ENCODE data around the gene LIN28B.
"Not testable (repeated sequence)": the region's sequence is repeated elsewhere in the genome, so short reads cannot be mapped to it uniquely, and the experiment has no call there.

Gene LIN28B

GRCh38 chr6:105066836-105067235, 109.9 kb downstream of the LIN28B start:
- Mint-ChIP-seq H3K4me3 (no peak overlapping the region), H3K36me3 (ENCODE audit: insufficient read depth) (peaks cover 3% of the 10 kb centered on the region), H3K27me3 (peaks cover 87% of the 10 kb centered on the region), H3K27ac (ENCODE audit: low read depth) (no peak overlapping the region), H3K9me3 (no peaks in the 10 kb centered on the region), H3K4me1 (no peaks in the 10 kb centered on the region)
- ATAC-seq (replicated peaks; ENCODE audit: extremely low read depth, poor library complexity, severe bottlenecking), result no peak
- no peak for DNase-seq (ENCODE audit: low spot score in 2 of 2)

- Mint-ChIP-seq H3K4me1 (no peaks in the 10 kb centered on the region), H3K4me3 (no peak overlapping the region), H3K36me3 (ENCODE audit: insufficient read depth) (peaks cover 3% of the 10 kb centered on the region), H3K27ac (ENCODE audit: low read depth) (no peak overlapping the region), H3K27me3 (peaks cover 82% of the 10 kb centered on the region), H3K9me3 (no peaks in the 10 kb centered on the region)
- no peak for DNase-seq (ENCODE audit: low spot score in 2 of 2)
- no peak for ATAC-seq (replicated peaks; ENCODE audit: extremely low read depth, poor library complexity, severe bottlenecking)
Measured at GRCh38 chr6:105067329-105067728, 110.4 kb downstream of the LIN28B start.

- Mint-ChIP-seq H3K4me1 (no peaks in the 10 kb centered on the region), H3K27me3 (peaks cover 76% of the 10 kb centered on the region), H3K4me3 (no peak overlapping the region), H3K36me3 (ENCODE audit: insufficient read depth) (peaks cover 3% of the 10 kb centered on the region), H3K9me3 (no peaks in the 10 kb centered on the region), H3K27ac (ENCODE audit: low read depth) (no peak overlapping the region)
- ATAC-seq (replicated peaks; ENCODE audit: extremely low read depth, poor library complexity, severe bottlenecking) (no peak), DNase-seq (ENCODE audit: low spot score in 2 of 2) (no peak)
Measured at GRCh38 chr6:105068407-105068806, 111.5 kb downstream of the LIN28B start.

- H3K9me3 Mint-ChIP-seq, result no peaks in the 10 kb centered on the region
- H3K4me3 Mint-ChIP-seq, result no peak overlapping the region
Measured at GRCh38 chr6:105069821-105070445, 113.0 kb downstream of the LIN28B start.

GRCh38 chr6:105072798-105073199, 115.9 kb downstream of the LIN28B start:
- H3K9me3 Mint-ChIP-seq, result no peaks in the 10 kb centered on the region
- no peaks in the 10 kb centered on the region for H3K4me1 Mint-ChIP-seq
- DNase-seq (ENCODE audit: low spot score in 2 of 2) (no peak), ATAC-seq (replicated peaks; ENCODE audit: extremely low read depth, poor library complexity, severe bottlenecking) (no peak)
- no peak overlapping the region for H3K4me3 Mint-ChIP-seq
- peaks cover 3% of the 10 kb centered on the region for H3K36me3 Mint-ChIP-seq (ENCODE audit: insufficient read depth)
- peaks cover 41% of the 10 kb centered on the region for H3K27me3 Mint-ChIP-seq
- no peak overlapping the region for H3K27ac Mint-ChIP-seq (ENCODE audit: low read depth)

More at GRCh38 chr6:105069821-105070445, 113.0 kb downstream of the LIN28B start:
- ATAC-seq (replicated peaks; ENCODE audit: extremely low read depth, poor library complexity, severe bottlenecking) (no peak), DNase-seq (ENCODE audit: low spot score in 2 of 2) (no peak)
- Mint-ChIP-seq H3K4me1 (no peaks in the 10 kb centered on the region), H3K27ac (ENCODE audit: low read depth) (no peak overlapping the region), H3K27me3 (peaks cover 64% of the 10 kb centered on the region), H3K36me3 (ENCODE audit: insufficient read depth) (peaks cover 3% of the 10 kb centered on the region)

GRCh38 chr6:105075210-105075609, 118.3 kb downstream of the LIN28B start:
- peaks cover 3% of the 10 kb centered on the region for H3K36me3 Mint-ChIP-seq (ENCODE audit: insufficient read depth)
- DNase-seq (ENCODE audit: low spot score in 2 of 2), result no peak
- H3K4me1 Mint-ChIP-seq, result no peaks in the 10 kb centered on the region
- no peak overlapping the region for H3K4me3 Mint-ChIP-seq
- no peaks in the 10 kb centered on the region for H3K9me3 Mint-ChIP-seq
- ATAC-seq (replicated peaks; ENCODE audit: extremely low read depth, poor library complexity, severe bottlenecking), result no peak
- peaks cover 40% of the 10 kb centered on the region for H3K27me3 Mint-ChIP-seq
- H3K27ac Mint-ChIP-seq (ENCODE audit: low read depth), result no peak overlapping the region

GRCh38 chr6:105076418-105076817, 119.5 kb downstream of the LIN28B start:
- H3K36me3 Mint-ChIP-seq (ENCODE audit: insufficient read depth); H3K4me1 Mint-ChIP-seq; ATAC-seq (replicated peaks; ENCODE audit: extremely low read depth, poor library complexity, severe bottlenecking); H3K9me3 Mint-ChIP-seq; DNase-seq (ENCODE audit: low spot score in 2 of 2); H3K4me3 Mint-ChIP-seq; H3K27ac Mint-ChIP-seq (ENCODE audit: low read depth): not testable (repeated sequence)
- peaks cover 30% of the 10 kb centered on the region for H3K27me3 Mint-ChIP-seq

- Mint-ChIP-seq H3K27ac (ENCODE audit: low read depth) (no peak overlapping the region), H3K4me3 (no peak overlapping the region), H3K36me3 (ENCODE audit: insufficient read depth) (no peaks in the 10 kb centered on the region), H3K27me3 (peaks cover 30% of the 10 kb centered on the region), H3K9me3 (no peaks in the 10 kb centered on the region), H3K4me1 (no peaks in the 10 kb centered on the region)
- DNase-seq (ENCODE audit: low spot score in 2 of 2), result no peak
- ATAC-seq (replicated peaks; ENCODE audit: extremely low read depth, poor library complexity, severe bottlenecking), result no peak
Measured at GRCh38 chr6:105077596-105078385, 120.9 kb downstream of the LIN28B start.

GRCh38 chr6:105078386-105078708, 121.4 kb downstream of the LIN28B start:
- H3K27me3 Mint-ChIP-seq, result peaks cover 30% of the 10 kb centered on the region
- H3K4me3 Mint-ChIP-seq, result no peak overlapping the region
- no peaks in the 10 kb centered on the region for H3K36me3 Mint-ChIP-seq (ENCODE audit: insufficient read depth)
- H3K4me1 Mint-ChIP-seq, result no peaks in the 10 kb centered on the region
- no peaks in the 10 kb centered on the region for H3K9me3 Mint-ChIP-seq
- H3K27ac Mint-ChIP-seq (ENCODE audit: low read depth), result no peak overlapping the region
- DNase-seq (ENCODE audit: low spot score in 2 of 2) (no peak), ATAC-seq (replicated peaks; ENCODE audit: extremely low read depth, poor library complexity, severe bottlenecking) (no peak)

- ATAC-seq (replicated peaks; ENCODE audit: extremely low read depth, poor library complexity, severe bottlenecking), result no peak
- Mint-ChIP-seq H3K4me3 (no peak overlapping the region), H3K4me1 (no peaks in the 10 kb centered on the region)
Measured at GRCh38 chr6:105080279-105080678, 123.4 kb downstream of the LIN28B start.

GRCh38 chr6:105081662-105082061, 124.8 kb downstream of the LIN28B start:
- not testable (repeated sequence) for H3K4me1 Mint-ChIP-seq; H3K27ac Mint-ChIP-seq (ENCODE audit: low read depth); ATAC-seq (replicated peaks; ENCODE audit: extremely low read depth, poor library complexity, severe bottlenecking); H3K36me3 Mint-ChIP-seq (ENCODE audit: insufficient read depth); DNase-seq (ENCODE audit: low spot score in 2 of 2); H3K4me3 Mint-ChIP-seq; H3K9me3 Mint-ChIP-seq
- H3K27me3 Mint-ChIP-seq, result peaks cover 21% of the 10 kb centered on the region

More at GRCh38 chr6:105080279-105080678, 123.4 kb downstream of the LIN28B start:
- Mint-ChIP-seq H3K27me3 (peaks cover 23% of the 10 kb centered on the region), H3K36me3 (ENCODE audit: insufficient read depth) (no peaks in the 10 kb centered on the region), H3K27ac (ENCODE audit: low read depth) (no peak overlapping the region), H3K9me3 (no peaks in the 10 kb centered on the region)
- no peak for DNase-seq (ENCODE audit: low spot score in 2 of 2)

- no peak overlapping the region for H3K4me3 Mint-ChIP-seq
- DNase-seq (ENCODE audit: low spot score in 2 of 2) (no peak), ATAC-seq (replicated peaks; ENCODE audit: extremely low read depth, poor library complexity, severe bottlenecking) (no peak)
- no peaks in the 10 kb centered on the region for H3K27me3 Mint-ChIP-seq
- H3K27ac Mint-ChIP-seq (ENCODE audit: low read depth), result no peak overlapping the region
- H3K36me3 Mint-ChIP-seq (ENCODE audit: insufficient read depth), result peaks cover 5% of the 10 kb centered on the region
- no peaks in the 10 kb centered on the region for H3K9me3 Mint-ChIP-seq
- H3K4me1 Mint-ChIP-seq, result no peaks in the 10 kb centered on the region
Measured at GRCh38 chr6:105087571-105088211, 130.8 kb downstream of the LIN28B start.
